Pancreas (tissue), 10 donors: ENCODE measurements around the gene EGFR. TPM values are rescaled to one million over a fixed set of nuclear protein-coding genes. Genes with fewer than 3 reads are reported as not detected.
A peak's percentile ranks its signal among the peaks of the same experiment; 100 is the strongest.

Experiments used
- ATAC-seq, 4 donors: fragments of 200-7000 bp; cut with Tn5 transposase; one replicate each; pipeline versions ENCODE4 v1.8.0 to v1.9.1; 2020; ENCODE audit warnings: mild to moderate bottlenecking in 4 of 4, moderate library complexity in 4 of 4
- DNase-seq, 6 donors: peaks; one replicate each; pipeline ENCODE4 v3.0.0-alpha.2; 2020
- FAIRE-seq: peaks from 2 replicates; lab custom pipeline; 2012; peaks lifted over from hg19 to GRCh38; lab: Jason Lieb, UNC
- H3K27ac ChIP-seq, 4 donors: fragments of 200-600 bp; sonication (generic); 1 replicate in 3 of 4; 2 replicates in 1 of 4; pipeline versions ENCODE4 v1.5.0 to v1.8.0; 2020
- H3K27me3 ChIP-seq, 4 donors: fragments of 200-600 bp; one replicate each; pipeline ENCODE4 v1.8.0; 2021
- H3K36me3 ChIP-seq, 3 donors: fragments of 200-600 bp; sonication (generic) in 1 of 3; one replicate each; pipeline versions ENCODE4 v1.5.0 to v1.8.0; 2020 to 2021
- H3K4me1 ChIP-seq, 3 donors: fragments of 200-600 bp; one replicate each; pipeline ENCODE4 v1.8.0; 2021
- H3K4me3 ChIP-seq, 4 donors: fragments of 200-600 bp; sonication (generic) in 2 of 4; one replicate each; pipeline versions ENCODE4 v1.5.0 to v1.8.0; 2020 to 2021
- H3K9me3 ChIP-seq, 4 donors: fragments of 200-600 bp; one replicate each; pipeline ENCODE4 v1.8.0; 2021
- WGBS, 2 donors: extraction: QIAGEN DNeasy Blood & Tissue Kit; methylation state at CpG; one replicate each; pipeline ENCODE4 v1.1.7; 2013; 5-methylcytosine and 5-hydroxymethylcytosine counted together
- intact Hi-C, 3 donors: fragments of 100-400 bp; cut with DNase I; formaldehyde crosslinking; loops; one replicate each; pipeline versions ENCODE4 v1.11.1 to v1.14.2; 2022
- polyA plus RNA-seq, 2 donors: library from polyadenylated mRNA; stranded (reverse); fragments of 200-250 nt; gene quantifications; one replicate each; pipeline ENCODE4 v1.2.3, GENCODE V29; 2013
- total RNA-seq, 6 donors: library from RNA; stranded (reverse); fragmentation: NEBNext Ultra II Directional in 4 of 6; extraction: Animal tissue kit (Norgen Biotek cat#: 25700) in 4 of 6; gene quantifications; one replicate each; pipeline versions ENCODE4 v1.2.1 to v1.2.4, GENCODE V29; 2021 to 2023
- TF ChIP-seq, protein P1 (sequence below), 4 donors: fragments of 200-600 bp; sonication (generic) in 3 of 4; IDR thresholded peaks; one replicate each; pipeline versions ENCODE4 v1.5.0 to v1.8.0; 2021; ENCODE audit warnings: antibody characterized with exemption in 4 of 4
- donor health status: healthy with polysubstance abuse.
- donor health status: DM: no; HTN: no; CAD: no; lungs with moderate emphysema.
- donor health status: DM: no; HTN: no; CAD: no.
- donor health status: control.
- donor health status: control.
- donor health status: Bipolar disorder and iron deficiency.
- donor health status: DM: yes; HTN: yes; CAD: no.
- donor health status: DM: no; HTN: no; CAD: no.
- donor health status: DM: no; HTN: no; CAD: no.
- donor health status: DM: yes; HTN: yes; CAD: no.

Gene EGFR
- total and polyA plus RNA-seq, 8 donors = 5.5 to 38.8 (median 30.3) TPM

DNA sequence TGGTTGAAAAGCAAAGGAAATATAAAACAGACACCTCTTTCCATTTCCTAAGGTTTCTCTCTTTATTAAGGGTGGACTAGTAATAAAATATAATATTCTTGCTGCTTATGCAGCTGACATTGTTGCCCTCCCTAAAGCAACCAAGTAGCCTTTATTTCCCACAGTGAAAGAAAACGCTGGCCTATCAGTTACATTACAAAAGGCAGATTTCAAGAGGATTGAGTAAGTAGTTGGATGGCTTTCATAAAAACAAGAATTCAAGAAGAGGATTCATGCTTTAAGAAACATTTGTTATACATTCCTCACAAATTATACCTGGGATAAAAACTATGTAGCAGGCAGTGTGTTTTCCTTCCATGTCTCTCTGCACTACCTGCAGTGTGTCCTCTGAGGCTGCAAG, 191.9 kb downstream of the EGFR start:
- FAIRE-seq = no peak
- Histone ChIP-seq H3K4me1 (no peaks in the 10 kb centered on the region), H3K4me3 (no peak overlapping the region), H3K27ac (no peak overlapping the region), H3K27me3 (no peaks in the 10 kb centered on the region), H3K36me3 (peaks cover 0 to 24% (median 0%) of the 10 kb centered on the region in 3 donors), H3K9me3 (no peaks in the 10 kb centered on the region)
- DNase-seq = no peak
- intact Hi-C loops = no loop called here
- TF ChIP-seq, protein P1, sequence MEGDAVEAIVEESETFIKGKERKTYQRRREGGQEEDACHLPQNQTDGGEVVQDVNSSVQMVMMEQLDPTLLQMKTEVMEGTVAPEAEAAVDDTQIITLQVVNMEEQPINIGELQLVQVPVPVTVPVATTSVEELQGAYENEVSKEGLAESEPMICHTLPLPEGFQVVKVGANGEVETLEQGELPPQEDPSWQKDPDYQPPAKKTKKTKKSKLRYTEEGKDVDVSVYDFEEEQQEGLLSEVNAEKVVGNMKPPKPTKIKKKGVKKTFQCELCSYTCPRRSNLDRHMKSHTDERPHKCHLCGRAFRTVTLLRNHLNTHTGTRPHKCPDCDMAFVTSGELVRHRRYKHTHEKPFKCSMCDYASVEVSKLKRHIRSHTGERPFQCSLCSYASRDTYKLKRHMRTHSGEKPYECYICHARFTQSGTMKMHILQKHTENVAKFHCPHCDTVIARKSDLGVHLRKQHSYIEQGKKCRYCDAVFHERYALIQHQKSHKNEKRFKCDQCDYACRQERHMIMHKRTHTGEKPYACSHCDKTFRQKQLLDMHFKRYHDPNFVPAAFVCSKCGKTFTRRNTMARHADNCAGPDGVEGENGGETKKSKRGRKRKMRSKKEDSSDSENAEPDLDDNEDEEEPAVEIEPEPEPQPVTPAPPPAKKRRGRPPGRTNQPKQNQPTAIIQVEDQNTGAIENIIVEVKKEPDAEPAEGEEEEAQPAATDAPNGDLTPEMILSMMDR (IDR thresholded peaks at IDR 0.05) = no peak
- ATAC-seq = no peak
- 75 to 79% methylated on average over 1 of the region's 1 CpG for WGBS, 2 donors

GRCh38 chr7:55211726-55212125, 192.9 kb downstream of the EGFR start:
- FAIRE-seq (no peak), DNase-seq (no peak), ATAC-seq (no peak)
- H3K9me3 ChIP-seq = no peaks in the 10 kb centered on the region
- TF ChIP-seq, protein P1 (IDR thresholded peaks at IDR 0.05) = no peak
- H3K4me3 ChIP-seq = no peak overlapping the region
- 66 to 70% methylated on average over 4 of the region's 4 CpGs for WGBS, 2 donors
- no peak overlapping the region for H3K27ac ChIP-seq
- H3K36me3 ChIP-seq = peaks cover 0 to 18% (median 0%) of the 10 kb centered on the region in 3 donors
- H3K27me3 ChIP-seq = no peaks in the 10 kb centered on the region
- no peaks in the 10 kb centered on the region for H3K4me1 ChIP-seq
- intact Hi-C loops = no loop called here

- ATAC-seq (no peak), FAIRE-seq (no peak)
- H3K27ac ChIP-seq = no peak overlapping the region
Observed at GRCh38 chr7:55212176-55212575, 193.4 kb downstream of the EGFR start.

DNA sequence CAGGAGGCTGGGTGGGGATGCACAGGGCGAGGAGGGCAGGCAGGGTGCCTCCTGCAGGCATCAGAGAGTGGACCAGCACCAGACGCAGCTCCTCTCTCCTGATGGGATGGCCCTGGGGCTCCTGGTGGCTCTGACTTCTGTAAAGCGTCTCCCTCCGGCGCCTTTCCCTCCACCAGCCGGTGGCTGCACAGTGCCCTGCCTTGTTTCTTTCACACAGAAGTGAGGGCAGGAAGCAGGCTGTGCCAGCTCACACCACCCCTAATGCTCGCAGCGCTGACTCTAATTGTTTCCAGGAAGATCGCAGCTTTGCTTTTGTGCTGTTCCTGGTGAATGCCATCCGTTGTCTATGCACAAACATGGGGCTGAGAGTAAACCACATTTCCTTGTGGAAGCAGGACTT, 194.0 kb downstream of the EGFR start:
- no peak for FAIRE-seq
- WGBS, 2 donors = 72 to 73% methylated on average over 10 of the region's 10 CpGs
- Histone ChIP-seq H3K4me3 (no peak overlapping the region), H3K27ac (no peak overlapping the region), H3K36me3 (peaks cover 0 to 10% (median 0%) of the 10 kb centered on the region in 3 donors), H3K27me3 (no peaks in the 10 kb centered on the region), H3K4me1 (no peaks in the 10 kb centered on the region), H3K9me3 (no peaks in the 10 kb centered on the region)
- ATAC-seq = no peak
- TF ChIP-seq, protein P1 (IDR thresholded peaks at IDR 0.05) = no peak
- no peak for DNase-seq
- intact Hi-C loops = no loop called here

More at GRCh38 chr7:55212176-55212575, 193.4 kb downstream of the EGFR start:
- DNase-seq = peak in 1 of 6 donors; percentile 7
- TF ChIP-seq, protein P1 (IDR thresholded peaks at IDR 0.05) = no peak
- intact Hi-C loops = no loop called here
- 86 to 87% methylated on average over 8 of the region's 8 CpGs for WGBS, 2 donors
- Histone ChIP-seq H3K27me3 (no peaks in the 10 kb centered on the region), H3K4me3 (no peak overlapping the region), H3K9me3 (no peaks in the 10 kb centered on the region), H3K4me1 (no peaks in the 10 kb centered on the region), H3K36me3 (peaks cover 0 to 16% (median 0%) of the 10 kb centered on the region in 3 donors)

DNA sequence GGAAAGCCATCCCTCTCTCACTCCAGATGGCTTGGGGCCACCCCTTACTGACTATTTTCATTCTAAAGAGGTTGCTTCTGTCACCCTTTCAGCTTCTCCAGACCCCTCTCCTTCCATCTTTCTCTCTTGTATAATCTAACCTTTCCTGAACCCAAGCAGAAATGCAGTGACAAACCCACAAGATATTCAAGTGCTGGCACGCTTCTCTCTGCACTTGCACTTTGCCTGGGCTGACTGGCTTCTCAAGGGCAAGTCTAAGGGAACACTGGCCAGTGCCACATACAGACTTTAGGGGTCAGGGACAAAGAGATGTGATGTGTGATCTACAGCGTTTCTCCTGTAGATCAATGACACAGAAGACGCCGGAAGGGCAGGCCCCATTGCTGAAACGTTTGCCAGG, 195.9 kb downstream of the EGFR start:
- FAIRE-seq (no peak), DNase-seq (no peak), ATAC-seq (no peak)
- H3K36me3 ChIP-seq = no peaks in the 10 kb centered on the region
- H3K4me1 ChIP-seq = no peaks in the 10 kb centered on the region
- TF ChIP-seq, protein P1 (IDR thresholded peaks at IDR 0.05) = no peak
- H3K27ac ChIP-seq = no peak overlapping the region
- intact Hi-C loops = no loop called here
- no peak overlapping the region for H3K4me3 ChIP-seq
- no peaks in the 10 kb centered on the region for H3K27me3 ChIP-seq
- H3K9me3 ChIP-seq = no peaks in the 10 kb centered on the region
- WGBS, 2 donors = 32 to 48% methylated on average over 5 of the region's 5 CpGs
